Peyer's patch (tissue), 4 donors: ENCODE measurements around the gene ABR. TPM values are rescaled to one million over a fixed set of nuclear protein-coding genes. Genes with fewer than 3 reads are reported as not detected.
"Not testable (repeated sequence)": the region's sequence is repeated elsewhere in the genome, so short reads cannot be mapped to it uniquely, and the experiment has no call there.

Source experiments
- DNase-seq, 3 donors: peaks; one replicate each; pipeline ENCODE4 v3.0.0-alpha.2; 2017 to 2019
- H3K27ac ChIP-seq, 4 donors: fragments of 200-600 bp; sonication (generic); one replicate each; pipeline ENCODE4 v1.5.1; 2016 to 2019
- H3K27me3 ChIP-seq, 2 donors: fragments of 200-600 bp; sonication (generic); one replicate each; pipeline ENCODE4 v1.5.1; 2019
- H3K36me3 ChIP-seq, 3 donors: fragments of 200-600 bp; sonication (generic); one replicate each; pipeline ENCODE4 v1.5.1; 2016 to 2019
- H3K4me1 ChIP-seq, 4 donors: fragments of 200-600 bp; sonication (generic); one replicate each; pipeline ENCODE4 v1.5.1; 2016 to 2019
- H3K4me3 ChIP-seq, 4 donors: fragments of 200-600 bp; sonication (generic); 1 replicate in 3 of 4; 2 replicates in 1 of 4; pipeline ENCODE4 v1.5.1; 2016 to 2019; ENCODE audit warnings: mild to moderate bottlenecking in 1 of 4
- H3K9me3 ChIP-seq, 4 donors: fragments of 200-600 bp; sonication (generic); one replicate each; pipeline ENCODE4 v1.5.1; 2016 to 2019; ENCODE audit warnings: mild to moderate bottlenecking in 1 of 4
- CTCF ChIP-seq, 6 experiments: fragments of 450-650 bp in 4 of 6; fragments of 200-600 bp in 2 of 6; sonication (generic) in 1 of 6; IDR thresholded peaks; one replicate each; pipeline ENCODE4 v1.5.1; 2017 to 2019; ENCODE audit warnings: antibody characterized with exemption in 6 of 6, mild to moderate bottlenecking in 3 of 6, moderate library complexity in 1 of 6
- POLR2A ChIP-seq, 2 donors: fragments of 450-650 bp; IDR thresholded peaks; one replicate each; pipeline ENCODE4 v1.5.1; 2017; ENCODE audit warnings: antibody characterized with exemption in 2 of 2, mild to moderate bottlenecking in 2 of 2, moderate library complexity in 2 of 2
- total RNA-seq, 4 donors: library from RNA; depleted of rRNA; stranded (reverse); fragments of >200 nt; gene quantifications; one replicate each; pipeline ENCODE4 v1.1.0, GENCODE V29; 2016

Gene ABR
- total RNA-seq, 4 donors from 2014 or later: 220 to 753 (median 440) TPM

DNA sequence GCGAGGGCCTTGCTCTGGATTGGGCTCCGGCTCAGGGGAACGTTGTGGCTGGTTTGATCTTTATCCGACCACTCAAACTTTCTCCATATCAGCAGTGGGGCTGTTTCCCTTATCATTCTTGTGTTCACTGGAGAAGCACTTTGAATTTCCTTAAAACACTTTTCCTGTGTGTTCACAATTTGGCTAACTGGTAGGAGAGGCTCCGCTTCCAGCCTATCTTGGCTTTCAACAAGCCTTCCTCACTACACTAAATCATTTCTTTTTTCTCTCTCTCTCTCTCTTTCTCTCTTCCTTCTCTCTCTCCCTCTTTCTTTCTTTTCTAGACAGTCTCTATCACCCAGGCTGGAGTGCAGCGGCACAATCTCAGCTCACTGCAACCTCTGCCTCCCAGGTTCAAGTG lies 43.0 kb downstream of the ABR start:
- Histone ChIP-seq H3K27me3 (no peaks in the 10 kb centered on the region), H3K4me1 (no peaks in the 10 kb centered on the region), H3K4me3 (no peak overlapping the region), H3K9me3 (no peaks in the 10 kb centered on the region), H3K27ac (no peak overlapping the region), H3K36me3 (no peaks in the 10 kb centered on the region)
- no peak for DNase-seq
- TF ChIP-seq CTCF (IDR thresholded peaks at IDR 0.05): no peak
- no peak for TF ChIP-seq POLR2A (IDR thresholded peaks at IDR 0.05)

- H3K36me3 ChIP-seq: no peaks in the 10 kb centered on the region
- no peaks in the 10 kb centered on the region for H3K9me3 ChIP-seq
- H3K27ac ChIP-seq: no peak overlapping the region
- no peak for DNase-seq
- TF ChIP-seq POLR2A (IDR thresholded peaks at IDR 0.05) (no peak), CTCF (IDR thresholded peaks at IDR 0.05) (no peak)
- no peak overlapping the region for H3K4me3 ChIP-seq
- no peaks in the 10 kb centered on the region for H3K27me3 ChIP-seq
- no peaks in the 10 kb centered on the region for H3K4me1 ChIP-seq
Measured at GRCh38 chr17:1134634-1135324, 45.0 kb downstream of the ABR start.

DNA sequence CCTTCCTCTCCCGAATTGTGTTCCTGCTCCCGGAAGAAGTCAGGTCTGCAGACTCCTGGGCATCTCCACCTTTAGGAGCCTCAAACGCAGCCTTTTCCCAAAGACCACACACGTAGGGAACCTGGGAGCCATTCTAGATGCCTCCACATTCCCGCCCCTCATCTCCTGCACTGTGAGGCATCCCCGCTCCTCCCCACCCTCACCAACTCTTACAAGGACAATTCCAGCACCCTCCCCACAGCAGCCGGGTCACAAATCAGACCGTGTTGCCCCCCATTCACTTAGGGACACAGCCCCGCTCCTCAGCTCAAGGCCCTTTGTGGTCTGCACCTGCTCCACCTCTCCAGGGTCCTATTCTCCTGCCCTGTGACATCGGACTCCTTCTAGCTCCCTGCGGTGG lies 49.6 kb downstream of the ABR start:
- Histone ChIP-seq H3K27me3 (no peaks in the 10 kb centered on the region), H3K36me3 (no peaks in the 10 kb centered on the region), H3K9me3 (no peaks in the 10 kb centered on the region), H3K27ac (no peak overlapping the region), H3K4me1 (no peaks in the 10 kb centered on the region), H3K4me3 (no peak overlapping the region)
- DNase-seq: no peak
- no peak for TF ChIP-seq CTCF (IDR thresholded peaks at IDR 0.05)
- no peak for TF ChIP-seq POLR2A (IDR thresholded peaks at IDR 0.05)

DNA sequence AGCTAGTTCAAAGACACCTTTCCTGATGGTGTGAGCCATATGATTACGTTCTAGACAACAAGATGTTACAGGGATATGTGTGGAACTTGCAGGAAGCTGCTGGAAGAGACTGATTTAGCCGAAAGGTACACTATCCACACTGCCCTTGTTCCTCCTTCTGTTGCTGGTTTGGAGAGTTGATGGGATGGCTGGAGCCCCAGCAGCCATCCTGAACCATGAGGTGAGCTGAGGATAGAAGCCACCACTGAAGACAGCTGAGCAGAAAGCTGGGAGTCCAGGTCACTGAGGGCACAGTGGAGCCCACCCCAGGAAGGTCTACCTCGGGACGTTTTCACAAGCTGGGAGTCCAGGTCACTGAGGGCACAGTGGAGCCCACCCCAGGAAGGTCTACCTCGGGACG lies 51.3 kb downstream of the ABR start:
- not testable (repeated sequence) for H3K27me3 ChIP-seq, H3K27ac ChIP-seq, DNase-seq, H3K4me1 ChIP-seq, H3K36me3 ChIP-seq, H3K9me3 ChIP-seq, H3K4me3 ChIP-seq

GRCh38 chr17:1126801-1127550 lies 52.8 kb downstream of the ABR start:
- no peak for TF ChIP-seq CTCF (IDR thresholded peaks at IDR 0.05)
- Histone ChIP-seq H3K4me1 (peaks cover 0 to 21% (median 6%) of the 10 kb centered on the region in 4 donors), H3K9me3 (no peaks in the 10 kb centered on the region), H3K36me3 (no peaks in the 10 kb centered on the region), H3K27me3 (no peaks in the 10 kb centered on the region), H3K27ac (no peak overlapping the region), H3K4me3 (no peak overlapping the region)
- no peak for DNase-seq

- Histone ChIP-seq H3K27ac (no peak overlapping the region), H3K4me1 (peaks cover 0 to 27% (median 6%) of the 10 kb centered on the region in 4 donors), H3K9me3 (no peaks in the 10 kb centered on the region), H3K4me3 (no peak overlapping the region), H3K27me3 (no peaks in the 10 kb centered on the region), H3K36me3 (no peaks in the 10 kb centered on the region)
- no peak for DNase-seq
- TF ChIP-seq CTCF (IDR thresholded peaks at IDR 0.05) (no peak), POLR2A (IDR thresholded peaks at IDR 0.05) (no peak)
Measured at GRCh38 chr17:1126250-1126797, 53.5 kb downstream of the ABR start.
